WTC11 (cell line): Measurements from ENCODE around the gene CYP1A2.

ENCODE experiments used
- CTCF ChIP-seq: fragments of 200-600 bp; IDR thresholded peaks from 2 replicates; pipeline ENCODE4 v1.8.0; 2022; ENCODE audit warnings: antibody characterized with exemption
- NFE2L1 ChIP-seq: sonication (generic); formaldehyde crosslinking; IDR thresholded peaks from 2 replicates; pipeline ENCODE4 v1.8.1; 2023; ENCODE audit warnings: missing genetic modification reagents

GRCh38 chr15:74775132-74775562 lies 26.5 kb downstream of the CYP1A2 start:
- TF ChIP-seq CTCF (no peak), NFE2L1 (CRISPR knock-in tag) (no peak)
